AG08396 (cell line): ENCODE measurements around the gene INPPL1.

Experiments used
- DNase-seq: peaks from one replicate; pipeline ENCODE4 v3.0.0; 2012; ENCODE audit warnings: low spot score, mixed read lengths

Gene INPPL1

GRCh38 chr11:72233056-72233772 lies 8.6 kb downstream of the INPPL1 start:
- no peak for DNase-seq

- no peak for DNase-seq
Observed at GRCh38 chr11:72233773-72234513, 9.4 kb downstream of the INPPL1 start.

- DNase-seq = peak; percentile 5
Observed at GRCh38 chr11:72234514-72234830, 9.9 kb downstream of the INPPL1 start.

GRCh38 chr11:72234920-72235319 lies 10.4 kb downstream of the INPPL1 start:
- DNase-seq = no peak

- DNase-seq = peak; percentile 8
Observed at GRCh38 chr11:72235351-72236057, 10.9 kb downstream of the INPPL1 start.

GRCh38 chr11:72236083-72236697 lies 11.6 kb downstream of the INPPL1 start:
- DNase-seq = peak; percentile 50

- peak; percentile 5 for DNase-seq
Observed at GRCh38 chr11:72236774-72237111, 12.2 kb downstream of the INPPL1 start.

GRCh38 chr11:72237112-72237931 lies 12.8 kb downstream of the INPPL1 start:
- peak; percentile 3 for DNase-seq

- peak; percentile 91 for DNase-seq
Observed at GRCh38 chr11:72238040-72238450, 13.5 kb downstream of the INPPL1 start.

- DNase-seq = peak; percentile 15
Observed at GRCh38 chr11:72238492-72239312, 14.1 kb downstream of the INPPL1 start.

- DNase-seq = peak; percentile 80
Observed at GRCh38 chr11:72239313-72239848, 14.8 kb downstream of the INPPL1 start.

- peak; percentile 81 for DNase-seq
Observed at GRCh38 chr11:72239849-72240460, 15.4 kb downstream of the INPPL1 start.

GRCh38 chr11:72240461-72241290 lies 16.1 kb downstream of the INPPL1 start:
- peak; percentile 53 for DNase-seq

GRCh38 chr11:72241291-72241781 lies 16.8 kb downstream of the INPPL1 start:
- DNase-seq = peak; percentile 8

- peak; percentile 12 for DNase-seq
Observed at GRCh38 chr11:72242141-72242540, 17.6 kb downstream of the INPPL1 start.

GRCh38 chr11:72243173-72244059 lies 18.8 kb downstream of the INPPL1 start:
- DNase-seq = peak; percentile 12

- peak; percentile 15 for DNase-seq
Observed at GRCh38 chr11:72244060-72244360, 19.4 kb downstream of the INPPL1 start, which contains the start of gene PHOX2A. Gene PHOX2A (minus strand): TSS chr11:72244176. CDS start chr11:72244004, 172 bp downstream.
